OCI-LY7 (cell line): ENCODE results near the gene EPHA8.

ENCODE experiments used
- EZH2phosphoT487 ChIP-seq: fragments of 200-600 bp; sonication (generic); IDR thresholded peaks from 2 replicates; pipeline ENCODE4 v1.6.1; 2018; ENCODE audit warnings: low read depth, borderline replicate concordance, mild to moderate bottlenecking, mixed run types, antibody characterized with exemption, low read length, moderate library complexity, mixed read lengths
- TF ChIP-seq, protein P1 (sequence below): fragments of 200-600 bp; sonication (generic); conservative IDR thresholded peaks from 2 replicates; pipeline ENCODE4 v1.5.1; 2014; ENCODE audit warnings: mild to moderate bottlenecking, antibody characterized with exemption, low read length, moderate library complexity, mixed read lengths

- TF ChIP-seq, protein P1, sequence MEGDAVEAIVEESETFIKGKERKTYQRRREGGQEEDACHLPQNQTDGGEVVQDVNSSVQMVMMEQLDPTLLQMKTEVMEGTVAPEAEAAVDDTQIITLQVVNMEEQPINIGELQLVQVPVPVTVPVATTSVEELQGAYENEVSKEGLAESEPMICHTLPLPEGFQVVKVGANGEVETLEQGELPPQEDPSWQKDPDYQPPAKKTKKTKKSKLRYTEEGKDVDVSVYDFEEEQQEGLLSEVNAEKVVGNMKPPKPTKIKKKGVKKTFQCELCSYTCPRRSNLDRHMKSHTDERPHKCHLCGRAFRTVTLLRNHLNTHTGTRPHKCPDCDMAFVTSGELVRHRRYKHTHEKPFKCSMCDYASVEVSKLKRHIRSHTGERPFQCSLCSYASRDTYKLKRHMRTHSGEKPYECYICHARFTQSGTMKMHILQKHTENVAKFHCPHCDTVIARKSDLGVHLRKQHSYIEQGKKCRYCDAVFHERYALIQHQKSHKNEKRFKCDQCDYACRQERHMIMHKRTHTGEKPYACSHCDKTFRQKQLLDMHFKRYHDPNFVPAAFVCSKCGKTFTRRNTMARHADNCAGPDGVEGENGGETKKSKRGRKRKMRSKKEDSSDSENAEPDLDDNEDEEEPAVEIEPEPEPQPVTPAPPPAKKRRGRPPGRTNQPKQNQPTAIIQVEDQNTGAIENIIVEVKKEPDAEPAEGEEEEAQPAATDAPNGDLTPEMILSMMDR: no peak
- no peak for TF ChIP-seq EZH2phosphoT487
These were observed 36.2 kb upstream of the EPHA8 start for GRCh38 chr1:22527122-22527521.
